Smooth muscle cell (in vitro differentiated cells): Measurements from ENCODE around the gene MVP. TPM values are rescaled to one million over a fixed set of nuclear protein-coding genes. Genes with fewer than 3 reads are reported as not detected.
"Not testable (repeated sequence)": the region's sequence is repeated elsewhere in the genome, so short reads cannot be mapped to it uniquely, and the experiment has no call there.

ENCODE experiments used
- DNase-seq: peaks from one replicate; lab custom pipeline; 2025; ENCODE audit not compliant: unreplicated experiment; lab: John Stamatoyannopoulos, UW
- H2AFZ ChIP-seq: fragments of 200-600 bp; sonication (generic); 2 replicates; pipeline ENCODE4 v1.6.0; 2016; ENCODE audit warnings: antibody characterized with exemption, low read depth, mild to moderate bottlenecking
- H3F3A ChIP-seq: fragments of 200-600 bp; sonication (generic); 2 replicates; pipeline ENCODE4 v1.6.0; 2017; ENCODE audit warnings: antibody characterized with exemption, low read depth
- H3K27ac ChIP-seq: fragments of 200-600 bp; sonication (generic); 2 replicates; pipeline ENCODE4 v1.5.1; 2016; ENCODE audit warnings: low read depth, mild to moderate bottlenecking
- H3K27me3 ChIP-seq: fragments of 200-600 bp; sonication (generic); 2 replicates; pipeline ENCODE4 v1.6.1; 2016; ENCODE audit warnings: low read depth, mild to moderate bottlenecking
- H3K36me3 ChIP-seq: fragments of 200-600 bp; sonication (generic); 2 replicates; pipeline ENCODE4 v1.5.1; 2016; ENCODE audit warnings: low read depth
- H3K4me1 ChIP-seq: fragments of 200-600 bp; sonication (generic); 2 replicates; pipeline ENCODE4 v1.5.1; 2016; ENCODE audit warnings: low read depth
- H3K4me2 ChIP-seq: fragments of 200-600 bp; sonication (generic); 2 replicates; pipeline ENCODE4 v1.6.0; 2016; ENCODE audit warnings: mild to moderate bottlenecking
- H3K4me3 ChIP-seq: fragments of 200-600 bp; sonication (generic); 2 replicates; pipeline ENCODE4 v1.5.1; 2016; ENCODE audit warnings: mild to moderate bottlenecking
- H3K79me2 ChIP-seq: fragments of 200-600 bp; sonication (generic); 2 replicates; pipeline ENCODE4 v1.6.0; 2016; ENCODE audit warnings: low read depth, mild to moderate bottlenecking
- H3K9ac ChIP-seq: fragments of 200-600 bp; sonication (generic); 2 replicates; pipeline ENCODE4 v1.6.0; 2016; ENCODE audit warnings: low read depth
- H3K9me3 ChIP-seq: fragments of 200-600 bp; sonication (generic); replicated peaks from 2 replicates; pipeline ENCODE4 v1.5.1; 2016; ENCODE audit warnings: low read depth
- H4K20me1 ChIP-seq: fragments of 200-600 bp; sonication (generic); 2 replicates; pipeline ENCODE4 v1.6.0; 2016; ENCODE audit warnings: low read depth
- WGBS: methylation state at CpG from one replicate; pipeline ENCODE4 v1.1.7; 2016; ENCODE audit warnings: low lambda C conversion rate; 5-methylcytosine and 5-hydroxymethylcytosine counted together
- polyA plus RNA-seq: library from polyadenylated mRNA; unstranded; fragments of >200 nt; fragmentation: Nextera tagmentation; extraction: Ambion mirVana; gene quantifications from 2 replicates; pipeline ENCODE4 v1.2.1, GENCODE V29; 2016
- total RNA-seq: library from RNA; depleted of rRNA; stranded (reverse); fragments of >200 nt; gene quantifications from 2 replicates; pipeline ENCODE4 v1.2.3, GENCODE V29; 2014
- TF ChIP-seq, protein P1 (sequence below): fragments of 200-600 bp; sonication (generic); IDR thresholded peaks from 2 replicates; pipeline ENCODE4 v1.5.1; 2017; ENCODE audit warnings: borderline replicate concordance, mild to moderate bottlenecking, antibody characterized with exemption; ENCODE audit not compliant: insufficient read depth, poor library complexity, severe bottlenecking

Gene MVP
- total and polyA plus RNA-seq, 2 experiments from 2014 or later = 47.5 to 110 TPM

DNA sequence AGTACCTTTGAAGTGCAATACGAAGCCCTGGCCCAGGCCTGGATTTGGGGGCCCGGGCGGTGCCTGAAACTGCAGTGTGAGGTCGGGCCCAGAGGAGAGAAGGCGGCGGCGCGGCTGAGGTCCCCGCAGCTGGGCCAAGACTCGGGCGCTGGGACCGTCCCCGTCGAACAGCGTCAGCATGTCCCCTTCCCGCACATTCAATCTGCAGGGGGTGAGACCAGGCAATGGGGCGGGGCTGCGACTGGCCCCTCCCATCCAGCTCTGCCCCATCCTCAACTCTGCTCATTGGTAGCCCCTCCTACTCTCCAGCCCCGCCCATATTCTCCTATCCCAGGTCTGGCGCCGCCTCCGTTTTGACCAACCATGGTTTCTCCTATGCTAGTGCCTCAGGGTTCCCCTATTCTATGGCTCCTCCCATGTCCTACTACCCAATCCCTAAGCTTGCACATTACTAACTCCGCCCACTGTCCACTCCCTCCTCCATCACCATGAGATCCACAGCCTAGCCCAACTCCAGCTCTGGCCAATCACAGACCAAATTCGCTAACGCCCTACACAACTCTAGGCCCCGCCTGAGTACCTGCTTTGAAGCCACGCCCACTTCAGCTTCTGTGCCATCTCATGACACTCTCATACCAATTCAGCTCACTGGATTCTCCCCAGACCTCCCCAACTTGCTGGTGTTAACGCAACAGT, 57.2 kb downstream of the MVP start:
- Histone ChIP-seq H3K4me1 (no peaks in the 10 kb centered on the region), H3K9me3 (no peaks in the 10 kb centered on the region), H3K9ac (no peak overlapping the region), H3K27ac (no peak overlapping the region), H3K36me3 (no peaks in the 10 kb centered on the region), H4K20me1 (no peaks in the 10 kb centered on the region), H3F3A (no peaks in the 10 kb centered on the region), H3K27me3 (peaks cover 19% of the 10 kb centered on the region), H3K79me2 (no peaks in the 10 kb centered on the region), H3K4me2 (peak overlapping the region; percentile 50), H2AFZ (no peak overlapping the region), H3K4me3 (no peak overlapping the region)
- 16% methylated on average over 28 of the region's 28 CpGs for WGBS
- DNase-seq = no peak
- TF ChIP-seq, protein P1, sequence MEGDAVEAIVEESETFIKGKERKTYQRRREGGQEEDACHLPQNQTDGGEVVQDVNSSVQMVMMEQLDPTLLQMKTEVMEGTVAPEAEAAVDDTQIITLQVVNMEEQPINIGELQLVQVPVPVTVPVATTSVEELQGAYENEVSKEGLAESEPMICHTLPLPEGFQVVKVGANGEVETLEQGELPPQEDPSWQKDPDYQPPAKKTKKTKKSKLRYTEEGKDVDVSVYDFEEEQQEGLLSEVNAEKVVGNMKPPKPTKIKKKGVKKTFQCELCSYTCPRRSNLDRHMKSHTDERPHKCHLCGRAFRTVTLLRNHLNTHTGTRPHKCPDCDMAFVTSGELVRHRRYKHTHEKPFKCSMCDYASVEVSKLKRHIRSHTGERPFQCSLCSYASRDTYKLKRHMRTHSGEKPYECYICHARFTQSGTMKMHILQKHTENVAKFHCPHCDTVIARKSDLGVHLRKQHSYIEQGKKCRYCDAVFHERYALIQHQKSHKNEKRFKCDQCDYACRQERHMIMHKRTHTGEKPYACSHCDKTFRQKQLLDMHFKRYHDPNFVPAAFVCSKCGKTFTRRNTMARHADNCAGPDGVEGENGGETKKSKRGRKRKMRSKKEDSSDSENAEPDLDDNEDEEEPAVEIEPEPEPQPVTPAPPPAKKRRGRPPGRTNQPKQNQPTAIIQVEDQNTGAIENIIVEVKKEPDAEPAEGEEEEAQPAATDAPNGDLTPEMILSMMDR = no peak

DNA sequence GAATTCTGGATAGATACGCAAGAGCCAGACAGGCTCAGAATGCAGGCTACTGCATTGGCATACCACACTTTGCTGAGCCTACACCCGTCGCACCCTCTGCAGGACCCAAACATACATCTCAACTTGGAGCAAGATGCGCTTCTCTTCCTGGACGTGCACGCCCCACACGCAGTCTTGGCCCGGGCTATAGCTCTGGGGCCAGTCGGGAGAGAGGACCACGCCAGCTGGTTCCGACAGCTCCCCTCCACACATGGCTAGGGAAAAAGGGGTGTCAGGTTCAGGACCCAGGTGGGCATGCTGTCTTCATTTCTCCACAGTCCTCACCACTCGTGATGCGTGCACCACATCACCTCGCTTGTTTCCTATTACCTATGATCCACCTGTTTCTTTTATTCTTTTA, 57.9 kb downstream of the MVP start:
- Histone ChIP-seq H2AFZ (no peak overlapping the region), H4K20me1 (no peaks in the 10 kb centered on the region), H3K9me3 (no peaks in the 10 kb centered on the region), H3K27ac (no peak overlapping the region), H3K4me1 (no peaks in the 10 kb centered on the region), H3K79me2 (no peaks in the 10 kb centered on the region), H3K27me3 (peaks cover 19% of the 10 kb centered on the region), H3F3A (no peaks in the 10 kb centered on the region), H3K4me2 (no peak overlapping the region), H3K4me3 (no peak overlapping the region), H3K36me3 (no peaks in the 10 kb centered on the region), H3K9ac (no peak overlapping the region)
- DNase-seq = no peak
- WGBS = 95% methylated on average over 14 of the region's 14 CpGs
- TF ChIP-seq, protein P1 = no peak

DNA sequence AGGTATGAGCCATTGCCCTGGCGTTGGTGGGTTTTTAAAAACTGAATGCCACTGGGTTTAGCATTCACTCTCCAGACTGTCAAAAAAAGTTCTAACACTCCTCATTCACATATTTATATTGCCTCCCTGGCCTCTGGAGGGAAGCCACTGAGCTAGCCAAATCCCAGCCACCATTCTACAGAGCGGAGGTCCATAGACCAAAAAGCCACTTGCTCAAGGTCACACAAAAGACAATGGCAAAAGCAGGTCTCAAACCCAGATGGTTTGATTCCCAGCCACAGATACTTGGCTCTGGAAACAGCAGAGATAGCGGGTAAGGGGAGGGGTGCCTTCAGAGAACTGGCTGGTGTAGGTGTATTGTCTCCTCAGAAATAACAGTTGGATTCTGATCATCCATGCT, 60.8 kb downstream of the MVP start:
- Histone ChIP-seq H3K4me1 (no peaks in the 10 kb centered on the region), H3K79me2 (no peaks in the 10 kb centered on the region), H3K9me3 (no peaks in the 10 kb centered on the region), H3K9ac (no peak overlapping the region), H3K36me3 (no peaks in the 10 kb centered on the region), H3K27ac (no peak overlapping the region), H3K4me2 (no peak overlapping the region), H3K4me3 (no peak overlapping the region), H3K27me3 (peaks cover 17% of the 10 kb centered on the region), H4K20me1 (no peaks in the 10 kb centered on the region), H2AFZ (no peak overlapping the region), H3F3A (no peaks in the 10 kb centered on the region)
- DNase-seq = no peak
- TF ChIP-seq, protein P1 = no peak
- 97% methylated on average over 3 of the region's 3 CpGs for WGBS

DNA sequence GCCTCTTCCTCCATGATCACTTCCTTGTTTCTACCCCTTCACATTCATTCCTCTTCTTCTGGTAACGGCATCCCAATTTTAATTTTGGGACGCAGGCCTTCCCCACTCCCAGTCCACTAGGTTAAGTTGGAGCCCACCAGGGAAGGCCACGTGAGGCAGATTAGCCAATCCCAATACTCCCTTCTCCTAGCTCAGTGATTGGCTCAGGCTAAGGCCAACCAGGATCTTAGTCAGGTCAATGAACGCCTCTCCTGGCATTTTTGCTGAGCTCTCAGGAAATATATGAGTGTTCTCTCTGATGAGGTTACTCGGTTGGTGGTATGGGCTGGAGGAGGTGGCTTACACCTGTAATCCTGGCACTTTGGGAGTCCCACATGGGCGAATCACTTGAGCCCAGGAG, 63.7 kb downstream of the MVP start:
- H3K9me3 ChIP-seq = no peaks in the 10 kb centered on the region
- no peaks in the 10 kb centered on the region for H3F3A ChIP-seq
- H3K79me2 ChIP-seq = no peaks in the 10 kb centered on the region
- no peak for DNase-seq
- WGBS = 93% methylated on average over 6 of the region's 6 CpGs
- no peaks in the 10 kb centered on the region for H4K20me1 ChIP-seq
- no peaks in the 10 kb centered on the region for H3K4me1 ChIP-seq
- H2AFZ ChIP-seq = no peak overlapping the region
- H3K9ac ChIP-seq = no peak overlapping the region
- H3K4me2 ChIP-seq = no peak overlapping the region
- TF ChIP-seq, protein P1 = no peak
- no peak overlapping the region for H3K4me3 ChIP-seq
- no peak overlapping the region for H3K27ac ChIP-seq
- H3K36me3 ChIP-seq = no peaks in the 10 kb centered on the region
- H3K27me3 ChIP-seq = no peaks in the 10 kb centered on the region

DNA sequence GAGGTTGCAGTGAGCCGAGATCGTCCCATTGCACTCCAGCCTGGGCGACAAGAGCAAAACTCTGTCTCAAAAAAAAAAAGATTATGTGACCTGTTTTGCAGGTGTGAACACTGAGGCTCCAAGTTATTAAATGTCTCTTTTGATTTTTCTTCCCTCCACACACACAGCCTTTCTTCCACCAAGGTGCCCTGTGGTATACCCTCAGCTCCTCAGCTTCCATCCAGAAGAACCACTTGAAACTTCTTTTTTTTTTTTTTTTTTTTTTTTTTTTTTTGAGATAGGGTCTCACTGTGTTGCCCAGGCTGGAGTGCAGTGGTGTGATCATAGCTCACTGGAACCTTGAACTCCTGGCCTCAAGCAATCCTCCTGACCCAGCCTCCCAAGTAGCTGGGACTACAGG, 69.1 kb downstream of the MVP start:
- WGBS = 100% methylated on average over 3 of the region's 3 CpGs

More for the DNA sequence above, 69.1 kb downstream of the MVP start:
- H3K79me2 ChIP-seq, H3K4me3 ChIP-seq, H3K4me1 ChIP-seq, H3K4me2 ChIP-seq, DNase-seq, H3F3A ChIP-seq, H3K36me3 ChIP-seq, H4K20me1 ChIP-seq, H3K27me3 ChIP-seq, H2AFZ ChIP-seq, H3K9me3 ChIP-seq, H3K27ac ChIP-seq, H3K9ac ChIP-seq: not testable (repeated sequence)
